Measurements from ENCODE around the gene VPS37B. TPM values are rescaled to one million over a fixed set of nuclear protein-coding genes. Genes with fewer than 3 reads are reported as not detected.

The VPS37B gene
- total and polyA plus RNA-seq, 2 experiments from 2014 or later, result 23.5 to 35.3 TPM

GRCh38 chr12:122847921-122848421 is 48.0 kb downstream of the VPS37B start:
- H3K9me2 ChIP-seq (replicated peaks; ENCODE audit: insufficient read depth), result no peaks in the 10 kb centered on the region
- H3K79me2 ChIP-seq, result peaks cover 39% of the 10 kb centered on the region
- no peak overlapping the region for H3K4me3 ChIP-seq
- no peak for DNase-seq (ENCODE audit: low spot score)
- no peaks in the 10 kb centered on the region for H3K27me3 ChIP-seq
- H3K9me3 ChIP-seq (ENCODE audit: low read depth), result no peaks in the 10 kb centered on the region
- no peaks in the 10 kb centered on the region for H3K36me3 ChIP-seq (replicated peaks; ENCODE audit: insufficient read depth, low read depth)
- H3K27ac ChIP-seq, result no peak overlapping the region
- 91% methylated on average over 16 of the region's 16 CpGs for WGBS (ENCODE audit: low lambda C conversion rate, missing lambda C conversion rate)
- no peak overlapping the region for H2AFZ ChIP-seq
- H4K20me1 ChIP-seq (ENCODE audit: insufficient read depth, poor library complexity, severe bottlenecking), result peaks cover 20% of the 10 kb centered on the region
- TF ChIP-seq EZH2 (IDR thresholded peaks at IDR 0.05; ENCODE audit: borderline replicate concordance), result no peak
- no peaks in the 10 kb centered on the region for H3K4me1 ChIP-seq (ENCODE audit: insufficient read depth)
- H3K4me2 ChIP-seq, result no peak overlapping the region

- Histone ChIP-seq H4K20me1 (ENCODE audit: insufficient read depth, poor library complexity, severe bottlenecking) (peaks cover 20% of the 10 kb centered on the region), H3K4me3 (no peak overlapping the region), H3K27me3 (no peaks in the 10 kb centered on the region), H3K4me1 (ENCODE audit: insufficient read depth) (no peaks in the 10 kb centered on the region), H3K36me3 (replicated peaks; ENCODE audit: insufficient read depth, low read depth) (no peaks in the 10 kb centered on the region), H3K4me2 (no peak overlapping the region), H3K9me2 (replicated peaks; ENCODE audit: insufficient read depth) (no peaks in the 10 kb centered on the region), H3K9me3 (ENCODE audit: low read depth) (no peaks in the 10 kb centered on the region), H3K79me2 (peaks cover 44% of the 10 kb centered on the region), H2AFZ (no peak overlapping the region), H3K27ac (no peak overlapping the region)
- no peak for TF ChIP-seq EZH2 (IDR thresholded peaks at IDR 0.05; ENCODE audit: borderline replicate concordance)
- no peak for TF ChIP-seq CTCF (IDR thresholded peaks at IDR 0.05; ENCODE audit: poor library complexity)
- TF ChIP-seq EZH2phosphoT487 (IDR thresholded peaks at IDR 0.05; ENCODE audit: low read depth, severe bottlenecking, unreplicated experiment), result no peak
- 88% methylated on average over 5 of the region's 5 CpGs for WGBS (ENCODE audit: low lambda C conversion rate, missing lambda C conversion rate)
- DNase-seq (ENCODE audit: low spot score), result no peak
These were observed 48.4 kb downstream of the VPS37B start for GRCh38 chr12:122847516-122847836.

GRCh38 chr12:122846622-122847515 is 49.1 kb downstream of the VPS37B start:
- no peaks in the 10 kb centered on the region for H3K4me1 ChIP-seq (ENCODE audit: insufficient read depth)
- no peak overlapping the region for H2AFZ ChIP-seq
- no peak for DNase-seq (ENCODE audit: low spot score)
- no peaks in the 10 kb centered on the region for H3K9me2 ChIP-seq (replicated peaks; ENCODE audit: insufficient read depth)
- H3K4me3 ChIP-seq, result no peak overlapping the region
- peaks cover 50% of the 10 kb centered on the region for H3K79me2 ChIP-seq
- H3K36me3 ChIP-seq (replicated peaks; ENCODE audit: insufficient read depth, low read depth), result no peaks in the 10 kb centered on the region
- H3K27ac ChIP-seq, result no peak overlapping the region
- H3K9me3 ChIP-seq (ENCODE audit: low read depth), result no peaks in the 10 kb centered on the region
- peaks cover 20% of the 10 kb centered on the region for H4K20me1 ChIP-seq (ENCODE audit: insufficient read depth, poor library complexity, severe bottlenecking)
- no peak for TF ChIP-seq EZH2phosphoT487 (IDR thresholded peaks at IDR 0.05; ENCODE audit: low read depth, severe bottlenecking, unreplicated experiment)
- no peak for TF ChIP-seq EZH2 (IDR thresholded peaks at IDR 0.05; ENCODE audit: borderline replicate concordance)
- no peak for TF ChIP-seq CTCF (IDR thresholded peaks at IDR 0.05; ENCODE audit: poor library complexity)
- WGBS (ENCODE audit: low lambda C conversion rate, missing lambda C conversion rate), result 84% methylated on average over 19 of the region's 27 CpGs
- no peak overlapping the region for H3K4me2 ChIP-seq
- H3K27me3 ChIP-seq, result no peaks in the 10 kb centered on the region

GRCh38 chr12:122845865-122846621 is 49.9 kb downstream of the VPS37B start:
- no peaks in the 10 kb centered on the region for H3K9me3 ChIP-seq (ENCODE audit: low read depth)
- 81% methylated on average over 14 of the region's 14 CpGs for WGBS (ENCODE audit: low lambda C conversion rate, missing lambda C conversion rate)
- TF ChIP-seq EZH2 (IDR thresholded peaks at IDR 0.05; ENCODE audit: borderline replicate concordance) (no peak), EZH2phosphoT487 (IDR thresholded peaks at IDR 0.05; ENCODE audit: low read depth, severe bottlenecking, unreplicated experiment) (no peak), CTCF (IDR thresholded peaks at IDR 0.05; ENCODE audit: poor library complexity) (no peak)
- no peaks in the 10 kb centered on the region for H3K36me3 ChIP-seq (replicated peaks; ENCODE audit: insufficient read depth, low read depth)
- H2AFZ ChIP-seq, result no peak overlapping the region
- no peak overlapping the region for H3K27ac ChIP-seq
- peaks cover 20% of the 10 kb centered on the region for H4K20me1 ChIP-seq (ENCODE audit: insufficient read depth, poor library complexity, severe bottlenecking)
- no peaks in the 10 kb centered on the region for H3K27me3 ChIP-seq
- H3K4me1 ChIP-seq (ENCODE audit: insufficient read depth), result no peaks in the 10 kb centered on the region
- no peaks in the 10 kb centered on the region for H3K9me2 ChIP-seq (replicated peaks; ENCODE audit: insufficient read depth)
- no peak overlapping the region for H3K4me2 ChIP-seq
- H3K79me2 ChIP-seq, result peaks cover 56% of the 10 kb centered on the region
- no peak for DNase-seq (ENCODE audit: low spot score)
- no peak overlapping the region for H3K4me3 ChIP-seq

Measured in hepatocyte (in vitro differentiated cells).